Measurements from ENCODE around the gene NTSR1.

The NTSR1 gene

GRCh38 chr20:62796699-62797491 lies 88.3 kb downstream of the NTSR1 start:
- no peak for TF ChIP-seq SIN3A (IDR thresholded peaks at IDR 0.05; ENCODE audit: borderline replicate concordance, insufficient read depth, low read length)
- no peak for TF ChIP-seq POLR2AphosphoS5 (IDR thresholded peaks at IDR 0.05; ENCODE audit: low read depth, low read length)
- no peak for TF ChIP-seq TAF1 (IDR thresholded peaks at IDR 0.05; ENCODE audit: borderline replicate concordance, insufficient read depth, low read length)
- no peak for TF ChIP-seq FOXP2 (optimal IDR thresholded peaks at IDR 0.05; ENCODE audit: borderline replicate concordance, extremely low read depth, extremely low read length, insufficient read depth)
- TF ChIP-seq, protein P1, sequence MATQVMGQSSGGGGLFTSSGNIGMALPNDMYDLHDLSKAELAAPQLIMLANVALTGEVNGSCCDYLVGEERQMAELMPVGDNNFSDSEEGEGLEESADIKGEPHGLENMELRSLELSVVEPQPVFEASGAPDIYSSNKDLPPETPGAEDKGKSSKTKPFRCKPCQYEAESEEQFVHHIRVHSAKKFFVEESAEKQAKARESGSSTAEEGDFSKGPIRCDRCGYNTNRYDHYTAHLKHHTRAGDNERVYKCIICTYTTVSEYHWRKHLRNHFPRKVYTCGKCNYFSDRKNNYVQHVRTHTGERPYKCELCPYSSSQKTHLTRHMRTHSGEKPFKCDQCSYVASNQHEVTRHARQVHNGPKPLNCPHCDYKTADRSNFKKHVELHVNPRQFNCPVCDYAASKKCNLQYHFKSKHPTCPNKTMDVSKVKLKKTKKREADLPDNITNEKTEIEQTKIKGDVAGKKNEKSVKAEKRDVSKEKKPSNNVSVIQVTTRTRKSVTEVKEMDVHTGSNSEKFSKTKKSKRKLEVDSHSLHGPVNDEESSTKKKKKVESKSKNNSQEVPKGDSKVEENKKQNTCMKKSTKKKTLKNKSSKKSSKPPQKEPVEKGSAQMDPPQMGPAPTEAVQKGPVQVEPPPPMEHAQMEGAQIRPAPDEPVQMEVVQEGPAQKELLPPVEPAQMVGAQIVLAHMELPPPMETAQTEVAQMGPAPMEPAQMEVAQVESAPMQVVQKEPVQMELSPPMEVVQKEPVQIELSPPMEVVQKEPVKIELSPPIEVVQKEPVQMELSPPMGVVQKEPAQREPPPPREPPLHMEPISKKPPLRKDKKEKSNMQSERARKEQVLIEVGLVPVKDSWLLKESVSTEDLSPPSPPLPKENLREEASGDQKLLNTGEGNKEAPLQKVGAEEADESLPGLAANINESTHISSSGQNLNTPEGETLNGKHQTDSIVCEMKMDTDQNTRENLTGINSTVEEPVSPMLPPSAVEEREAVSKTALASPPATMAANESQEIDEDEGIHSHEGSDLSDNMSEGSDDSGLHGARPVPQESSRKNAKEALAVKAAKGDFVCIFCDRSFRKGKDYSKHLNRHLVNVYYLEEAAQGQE (IDR thresholded peaks at IDR 0.05; ENCODE audit: insufficient read depth in 1 of 2, low read depth in 2 of 2, low read length in 2 of 2) = no peak

DNA sequence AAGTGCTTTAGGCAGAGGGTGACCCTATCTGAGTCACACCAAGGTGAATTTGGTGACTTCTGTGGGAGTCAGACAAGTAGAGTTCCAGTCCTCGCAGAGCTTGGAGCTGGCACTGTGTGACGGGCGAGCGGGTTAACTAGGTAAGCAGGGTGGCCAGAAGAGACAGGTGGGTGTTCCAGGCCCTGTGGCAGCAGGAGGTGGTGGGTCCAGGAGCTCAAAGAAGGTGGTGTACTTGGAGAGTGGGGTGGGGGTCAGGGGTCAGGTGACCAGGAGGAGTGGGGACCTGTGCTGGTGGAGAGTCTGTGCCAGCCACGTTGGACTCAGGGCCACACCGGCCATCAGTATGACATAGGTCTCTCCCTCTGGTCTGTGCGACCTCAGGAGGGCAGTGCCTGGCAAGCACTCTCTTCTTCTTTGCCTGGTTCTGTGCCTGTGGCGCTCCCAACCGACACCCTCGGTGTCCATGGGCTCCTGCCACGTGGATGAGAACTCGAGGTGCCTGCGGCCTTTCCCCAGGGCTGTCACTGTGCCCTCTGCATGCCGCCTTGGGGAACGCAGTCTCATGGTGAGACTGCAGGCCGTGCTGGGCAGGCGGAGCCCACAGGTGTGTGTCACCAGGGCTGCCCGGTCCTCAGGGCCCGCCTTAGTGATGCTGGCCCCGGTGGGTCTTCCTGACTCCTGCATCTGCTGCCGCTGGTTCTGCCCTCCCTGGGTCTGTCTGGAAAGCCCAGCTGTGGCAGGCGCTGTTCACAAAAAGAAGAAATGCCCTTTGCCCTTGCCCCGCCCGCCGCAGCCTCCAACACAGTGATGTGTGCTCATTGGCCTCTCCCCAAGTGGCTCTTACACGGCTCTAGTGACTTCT lies 89.3 kb downstream of the NTSR1 start:
- TF ChIP-seq POLR2AphosphoS5 (IDR thresholded peaks at IDR 0.05; ENCODE audit: low read depth, low read length) = no peak
- TF ChIP-seq SIN3A (IDR thresholded peaks at IDR 0.05; ENCODE audit: borderline replicate concordance, insufficient read depth, low read length) = no peak
- no peak for TF ChIP-seq FOXP2 (optimal IDR thresholded peaks at IDR 0.05; ENCODE audit: borderline replicate concordance, extremely low read depth, extremely low read length, insufficient read depth)
- TF ChIP-seq, protein P1 (IDR thresholded peaks at IDR 0.05; ENCODE audit: insufficient read depth in 1 of 2, low read depth in 2 of 2, low read length in 2 of 2) = no peak
- no peak for TF ChIP-seq TAF1 (IDR thresholded peaks at IDR 0.05; ENCODE audit: borderline replicate concordance, insufficient read depth, low read length)

GRCh38 chr20:62799036-62799435 lies 90.4 kb downstream of the NTSR1 start:
- TF ChIP-seq, protein P1 (IDR thresholded peaks at IDR 0.05; ENCODE audit: insufficient read depth in 1 of 2, low read depth in 2 of 2, low read length in 2 of 2) = no peak
- no peak for TF ChIP-seq POLR2AphosphoS5 (IDR thresholded peaks at IDR 0.05; ENCODE audit: low read depth, low read length)

- TF ChIP-seq TAF1 (IDR thresholded peaks at IDR 0.05; ENCODE audit: borderline replicate concordance, insufficient read depth, low read length) (no peak), SIN3A (IDR thresholded peaks at IDR 0.05; ENCODE audit: borderline replicate concordance, insufficient read depth, low read length) (no peak), POLR2AphosphoS5 (IDR thresholded peaks at IDR 0.05; ENCODE audit: low read depth, low read length) (no peak), FOXP2 (optimal IDR thresholded peaks at IDR 0.05; ENCODE audit: borderline replicate concordance, extremely low read depth, extremely low read length, insufficient read depth) (no peak)
- TF ChIP-seq, protein P1 (IDR thresholded peaks at IDR 0.05; ENCODE audit: insufficient read depth in 1 of 2, low read depth in 2 of 2, low read length in 2 of 2) = no peak
Observed at GRCh38 chr20:62799459-62799858, 90.8 kb downstream of the NTSR1 start.
